Keratinocyte (primary cell): Measurements from ENCODE around the gene ALKBH5. TPM values are rescaled to one million over a fixed set of nuclear protein-coding genes. Genes with fewer than 3 reads are reported as not detected.

Experiments
- DNase-seq: peaks from one replicate; pipeline ENCODE4 v3.0.0-alpha.2; 2011; ENCODE audit warnings: low read depth, missing footprints, low spot score
- FAIRE-seq: peaks from 2 replicates; lab custom pipeline; 2011; peaks lifted over from hg19 to GRCh38; lab: Jason Lieb, UNC
- H2AFZ ChIP-seq: 2 replicates; pipeline ENCODE4 v1.6.0; 2012; ENCODE audit warnings: low read length, control low read depth, inconsistent platforms; ENCODE audit not compliant: control insufficient read depth
- H3K27ac ChIP-seq: 2 replicates; pipeline ENCODE4 v1.5.1; 2011; ENCODE audit warnings: low read length; ENCODE audit not compliant: control insufficient read depth, insufficient read depth
- H3K27me3 ChIP-seq: 3 replicates; pipeline ENCODE4 v1.6.0; 2011; ENCODE audit warnings: low read length; ENCODE audit not compliant: control insufficient read depth, insufficient read depth; ENCODE audit errors: extremely low read depth
- H3K36me3 ChIP-seq, 2 experiments: 2 replicates in 1 of 2; 3 replicates in 1 of 2; pipeline ENCODE4 v1.5.1; 2011; ENCODE audit warnings: low read length in 2 of 2, mild to moderate bottlenecking in 1 of 2; ENCODE audit not compliant: control insufficient read depth in 2 of 2, insufficient read depth in 2 of 2; ENCODE audit errors: extremely low read depth in 1 of 2
- H3K4me1 ChIP-seq: 3 replicates; pipeline ENCODE4 v1.5.1; 2011; ENCODE audit warnings: low read length; ENCODE audit not compliant: control insufficient read depth, insufficient read depth; ENCODE audit errors: extremely low read depth
- H3K4me2 ChIP-seq: 3 replicates; pipeline ENCODE4 v1.6.0; 2011; ENCODE audit warnings: low read depth, low read length; ENCODE audit not compliant: control insufficient read depth, insufficient read depth; ENCODE audit errors: extremely low read depth
- H3K4me3 ChIP-seq, 3 experiments: fragments of 200-600 bp in 1 of 3; sonication (generic) in 1 of 3; 2 replicates in 2 of 3; 3 replicates in 1 of 3; pipeline ENCODE4 v1.5.1; 2011 to 2016; ENCODE audit warnings: low read length in 3 of 3, mild to moderate bottlenecking in 3 of 3, control low read depth in 2 of 3, inconsistent platforms in 1 of 3, low read depth in 1 of 3, mixed read lengths in 1 of 3, mixed run types in 1 of 3, moderate library complexity in 1 of 3; ENCODE audit not compliant: control insufficient read depth in 2 of 3, insufficient read depth in 2 of 3; ENCODE audit errors: extremely low read depth in 1 of 3
- H3K79me2 ChIP-seq: 2 replicates; pipeline ENCODE4 v1.6.0; 2012; ENCODE audit warnings: low read length; ENCODE audit not compliant: control insufficient read depth, insufficient read depth
- H3K9ac ChIP-seq: 3 replicates; pipeline ENCODE4 v1.6.0; 2011; ENCODE audit warnings: low read length; ENCODE audit not compliant: control insufficient read depth, insufficient read depth; ENCODE audit errors: extremely low read depth
- H3K9me1 ChIP-seq: 3 replicates; pipeline ENCODE4 v1.6.0; 2011; ENCODE audit warnings: low read length; ENCODE audit not compliant: control insufficient read depth, insufficient read depth; ENCODE audit errors: extremely low read depth
- H3K9me3 ChIP-seq: 2 replicates; pipeline ENCODE4 v1.5.1; 2012; ENCODE audit warnings: low read depth, low read length; ENCODE audit not compliant: control insufficient read depth
- H4K20me1 ChIP-seq: 3 replicates; pipeline ENCODE4 v1.6.0; 2011; ENCODE audit warnings: low read length; ENCODE audit not compliant: control insufficient read depth, insufficient read depth; ENCODE audit errors: extremely low read depth
- CTCF ChIP-seq, 3 experiments: IDR thresholded peaks in 1 of 3; conservative IDR thresholded peaks in 1 of 3; optimal IDR thresholded peaks in 1 of 3; 2 replicates in 2 of 3; 3 replicates in 1 of 3; pipeline versions ENCODE3 to v1.5.1; 2011; ENCODE audit warnings: low read length in 3 of 3, mild to moderate bottlenecking in 3 of 3, moderate library complexity in 2 of 3, control low read depth in 1 of 3, inconsistent platforms in 1 of 3; ENCODE audit not compliant: insufficient read depth in 2 of 3; ENCODE audit errors: extremely low read depth in 1 of 3
- EZH2 ChIP-seq: IDR thresholded peaks from one replicate; pipeline ENCODE4 v1.6.1; 2012; ENCODE audit warnings: inconsistent platforms, mild to moderate bottlenecking, low read length, moderate library complexity
- dilution Hi-C: fragments of 300-500 bp; cut with MboI; formaldehyde crosslinking; loops from one replicate; pipeline ENCODE4 v1.7.0; 2020; ENCODE audit warnings: low sequenced_read_pairs; ENCODE audit not compliant: extremely low pct_ligation_motif_present
- polyA plus RNA-seq, 5 experiments: library from polyadenylated mRNA; depleted of rRNA in 3 of 5; stranded (reverse) in 3 of 5; stranded (forward) in 1 of 5; unstranded in 1 of 5; fragments of >200 nt; gene quantifications; 1 replicate in 1 of 5; 2 replicates in 3 of 5; 3 replicates in 1 of 5; pipeline versions ENCODE4 v1.2.1 to v1.2.3, GENCODE V29; 2011 to 2012; ENCODE audit warnings: missing spikeins in 2 of 5, low read depth in 1 of 5, low replicate concordance in 1 of 5

Gene ALKBH5
- polyA plus RNA-seq, 1 donor (not counting 4 experiments of a cell fraction or from before 2014, with no cell fraction given), result 50.2 TPM

GRCh38 chr17:18205861-18206260 is 22.2 kb downstream of the ALKBH5 start:
- Histone ChIP-seq H3K79me2 (peaks cover 38% of the 10 kb centered on the region), H4K20me1 (peaks cover 21% of the 10 kb centered on the region), H3K4me3 (no peak overlapping the region), H3K9ac (no peak overlapping the region), H3K27me3 (no peaks in the 10 kb centered on the region), H3K4me1 (no peaks in the 10 kb centered on the region), H3K9me1 (no peaks in the 10 kb centered on the region), H3K27ac (no peak overlapping the region), H3K4me2 (no peak overlapping the region), H2AFZ (no peak overlapping the region), H3K36me3 (peaks cover 36 to 42% of the 10 kb centered on the region in 2 experiments), H3K9me3 (no peaks in the 10 kb centered on the region)
- dilution Hi-C loops, result no loop called here
- TF ChIP-seq CTCF (optimal IDR thresholded peaks at IDR 0.05 in 1 of 3, IDR thresholded peaks at IDR 0.05 in 1 of 3, conservative IDR thresholded peaks at IDR 0.05 in 1 of 3; ENCODE audit: extremely low read depth in 1 of 3, insufficient read depth in 2 of 3, low read length in 3 of 3), result no peak
- TF ChIP-seq EZH2, result no peak
- FAIRE-seq (no peak), DNase-seq (no peak)

GRCh38 chr17:18206962-18207361 is 23.3 kb downstream of the ALKBH5 start:
- no peak for DNase-seq
- Histone ChIP-seq H2AFZ (no peak overlapping the region), H3K9me3 (no peaks in the 10 kb centered on the region), H3K9ac (no peak overlapping the region), H3K4me1 (no peaks in the 10 kb centered on the region), H3K4me2 (no peak overlapping the region), H3K27me3 (no peaks in the 10 kb centered on the region), H3K9me1 (no peaks in the 10 kb centered on the region), H3K27ac (no peak overlapping the region), H3K36me3 (peaks cover 34 to 43% of the 10 kb centered on the region in 2 experiments), H3K79me2 (peaks cover 29% of the 10 kb centered on the region), H3K4me3 (no peak overlapping the region), H4K20me1 (peaks cover 19% of the 10 kb centered on the region)
- dilution Hi-C loops, result no loop called here
- TF ChIP-seq EZH2, result no peak
- no peak for TF ChIP-seq CTCF (optimal IDR thresholded peaks at IDR 0.05 in 1 of 3, IDR thresholded peaks at IDR 0.05 in 1 of 3, conservative IDR thresholded peaks at IDR 0.05 in 1 of 3; ENCODE audit: extremely low read depth in 1 of 3, insufficient read depth in 2 of 3, low read length in 3 of 3)
- no peak for FAIRE-seq
